Measurements from ENCODE around the gene CBL.

CBL gene

DNA sequence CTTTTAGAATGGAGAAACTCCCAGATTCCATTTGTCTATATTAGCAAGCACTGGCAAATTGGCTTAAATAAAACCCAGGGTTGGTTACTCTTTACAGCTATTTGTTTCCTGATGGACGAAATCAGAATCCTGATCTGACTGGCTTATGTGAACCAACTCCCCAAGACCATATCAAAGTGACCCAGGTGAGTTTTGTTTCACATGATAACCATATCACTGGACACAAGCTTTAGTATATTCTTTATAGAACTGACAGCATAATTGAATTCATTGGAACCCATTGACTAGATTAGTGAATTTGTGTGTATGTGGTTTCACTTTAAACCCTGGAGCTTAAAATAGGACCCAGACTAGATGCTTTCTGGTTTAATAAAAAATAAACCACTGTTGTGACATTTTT is 71.5 kb downstream of the CBL start:
- no peak for DNase-seq

DNA sequence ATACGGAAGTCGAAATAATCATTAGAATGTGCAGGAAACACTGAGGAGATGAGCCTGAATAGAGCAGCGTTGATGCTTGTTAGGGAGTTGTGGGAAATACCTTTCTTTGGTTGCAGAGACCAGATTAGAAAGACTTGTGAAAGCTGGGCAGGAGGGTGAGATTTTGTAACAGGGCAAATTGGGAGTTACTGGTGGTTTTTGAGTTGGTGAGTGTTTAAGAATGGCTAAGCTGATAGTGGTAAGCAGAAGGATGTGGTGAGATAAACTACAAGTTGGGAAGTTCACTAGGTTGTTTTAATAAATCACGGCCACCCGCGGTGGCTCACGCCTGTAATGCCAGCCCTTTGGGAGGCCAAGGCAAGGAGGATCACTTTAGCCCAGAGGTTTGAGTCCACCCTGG is 76.4 kb downstream of the CBL start:
- no peak for DNase-seq

DNA sequence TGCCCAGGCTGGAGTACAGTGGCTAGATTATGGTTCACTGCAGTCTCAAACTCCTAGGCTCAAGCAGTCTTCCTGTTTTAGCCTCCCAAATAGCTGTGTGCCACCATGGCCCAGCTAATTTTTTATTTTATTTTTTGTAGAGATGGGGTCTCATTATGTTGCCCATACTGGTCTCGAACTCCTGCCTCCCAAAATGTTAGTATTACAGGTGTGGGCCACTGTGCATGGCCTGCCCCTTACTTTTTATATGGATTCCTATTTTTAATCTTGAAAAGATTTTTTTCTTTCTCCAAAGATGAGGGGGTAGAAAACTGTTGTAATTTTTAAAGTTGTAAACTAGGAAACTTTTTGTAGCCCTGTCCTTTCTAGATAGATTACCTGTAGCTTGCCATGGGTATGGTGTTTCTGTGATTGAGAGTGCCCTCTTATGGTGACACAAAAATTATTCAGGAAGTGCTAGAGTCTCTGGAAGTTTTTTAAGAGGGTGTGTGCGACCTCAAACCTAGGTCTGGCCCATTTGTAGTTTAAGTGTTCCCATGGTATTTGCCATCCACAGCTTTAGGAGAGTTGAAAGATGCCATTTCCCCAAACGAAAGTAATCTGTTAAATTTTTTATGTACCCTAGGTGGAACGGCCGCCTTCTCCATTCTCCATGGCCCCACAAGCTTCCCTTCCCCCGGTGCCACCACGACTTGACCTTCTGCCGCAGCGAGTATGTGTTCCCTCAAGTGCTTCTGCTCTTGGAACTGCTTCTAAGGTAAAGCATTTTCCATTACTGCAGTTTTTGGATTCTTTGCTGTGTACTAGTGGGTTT is 78.4 kb downstream of the CBL start:
- DNase-seq = peak; percentile 46

DNA sequence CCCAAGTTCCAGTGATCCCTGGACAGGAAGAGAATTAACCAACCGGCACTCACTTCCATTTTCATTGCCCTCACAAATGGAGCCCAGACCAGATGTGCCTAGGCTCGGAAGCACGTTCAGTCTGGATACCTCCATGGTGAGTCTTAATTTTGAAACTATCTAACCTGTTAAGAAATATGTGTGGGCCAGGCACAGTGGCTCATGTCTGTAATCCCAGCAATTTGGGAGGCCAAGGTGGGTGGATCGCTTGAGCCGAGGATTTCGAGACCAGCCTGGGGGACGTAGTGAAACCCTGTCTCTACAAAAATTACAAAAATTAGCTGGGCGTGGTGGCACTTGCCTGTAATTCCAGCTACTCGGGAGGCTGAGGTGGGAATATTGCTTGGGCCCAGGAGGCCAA is 79.3 kb downstream of the CBL start:
- DNase-seq = no peak

DNA sequence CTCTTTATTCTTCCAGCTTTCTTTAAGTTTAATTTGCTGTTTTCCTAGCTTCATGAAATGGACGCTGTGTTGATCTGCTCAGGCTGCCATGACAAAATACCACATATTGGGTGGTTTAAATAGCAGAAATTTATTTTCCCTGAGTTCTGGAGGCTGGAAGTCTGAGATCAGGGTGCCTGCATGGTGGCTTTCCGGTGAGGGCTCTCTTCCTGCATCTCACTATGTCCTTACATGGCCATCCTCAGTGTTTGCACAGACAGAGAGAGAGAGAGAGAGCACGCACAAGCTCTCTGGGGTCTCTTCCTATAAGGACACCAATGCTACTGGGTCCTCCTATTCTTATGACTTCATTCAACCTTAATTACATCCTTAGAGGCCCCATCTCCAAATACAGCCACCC is 82.1 kb downstream of the CBL start:
- DNase-seq = no peak

DNA sequence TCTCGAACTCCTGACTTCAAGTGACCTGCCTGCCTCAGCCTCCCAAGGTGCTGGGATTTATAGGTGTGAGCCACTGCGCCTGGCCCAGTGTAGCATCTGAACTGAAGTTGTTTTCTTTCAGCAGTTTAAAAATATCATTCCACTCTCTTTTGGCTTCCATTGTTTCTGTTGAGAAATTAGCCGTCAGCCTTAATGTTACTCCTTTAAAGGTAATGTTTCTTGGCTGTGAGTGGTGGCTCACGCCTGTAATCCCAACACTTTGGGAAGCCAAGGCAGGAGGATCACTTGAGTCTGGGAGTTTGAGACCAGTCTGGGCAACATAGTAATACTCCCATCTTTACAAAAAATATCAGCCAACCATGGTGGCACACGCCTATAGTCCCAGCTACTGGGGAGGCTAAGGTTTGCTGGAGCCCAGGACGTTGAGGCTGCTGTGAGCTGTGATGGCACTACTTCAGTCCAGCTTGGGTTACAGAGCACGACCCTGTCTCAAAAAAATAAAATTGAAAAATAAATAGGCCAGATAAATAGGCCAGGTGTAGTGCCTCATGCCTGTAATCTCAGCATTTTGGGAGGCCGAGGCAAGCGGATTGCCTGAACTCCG is 84.9 kb downstream of the CBL start:
- DNase-seq = no peak

DNA sequence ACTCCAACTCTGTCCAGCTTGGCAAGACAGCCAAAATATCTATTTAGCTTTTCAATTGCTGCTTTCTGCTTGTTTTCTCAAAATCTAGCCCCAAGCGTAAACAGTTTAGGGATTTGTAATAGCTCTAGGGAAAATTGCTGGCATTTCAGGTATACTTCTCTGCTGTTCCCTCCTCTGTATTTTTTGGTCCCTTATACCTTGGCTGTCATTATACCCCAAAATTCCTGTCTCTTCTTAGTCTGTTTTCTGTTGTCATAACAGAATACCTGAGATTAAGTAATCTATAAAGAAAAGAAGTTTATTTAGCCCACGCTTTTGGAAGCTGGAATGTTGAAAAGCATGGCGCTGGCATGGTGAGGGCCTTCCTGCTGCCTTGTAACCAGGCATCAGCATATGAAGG is 87.3 kb downstream of the CBL start:
- DNase-seq = no peak

DNA sequence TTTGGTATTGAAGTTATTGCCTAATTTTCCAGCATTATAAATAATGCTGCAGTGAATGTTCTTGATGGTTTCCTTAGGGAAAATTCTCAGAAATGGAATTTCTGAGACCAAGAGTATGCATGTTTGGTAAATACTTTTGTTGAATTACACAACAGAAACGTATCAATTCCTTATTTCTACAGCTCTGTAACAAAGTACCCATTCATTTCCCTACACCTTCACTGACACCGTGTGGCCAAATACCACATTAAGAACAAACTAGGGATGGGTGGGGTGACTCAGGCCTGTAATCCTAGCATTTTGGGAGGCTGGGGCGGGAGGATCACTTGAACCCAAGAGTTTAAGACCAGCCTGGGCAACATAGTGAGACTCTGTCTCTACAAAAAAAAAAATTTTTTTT is 89.0 kb downstream of the CBL start:
- no peak for DNase-seq

DNA sequence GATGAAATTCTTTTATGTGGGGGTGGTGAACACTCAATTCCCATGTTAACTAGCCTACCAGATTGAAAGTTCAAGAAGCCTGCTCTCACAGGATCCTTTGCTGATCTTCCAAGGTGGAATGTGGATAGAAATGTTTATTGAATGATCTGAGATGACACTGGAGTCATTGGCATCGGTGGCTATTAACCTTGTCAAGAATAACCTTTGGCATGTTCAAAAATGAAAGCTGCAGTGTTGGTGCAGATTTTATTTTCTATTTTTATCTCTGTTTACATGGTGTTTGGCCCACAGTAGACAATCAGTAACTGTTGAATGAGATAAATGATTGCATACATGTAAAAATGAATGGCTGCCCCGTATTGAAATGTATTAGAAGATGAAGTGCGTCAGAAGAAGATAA is 91.8 kb downstream of the CBL start:
- no peak for DNase-seq

DNA sequence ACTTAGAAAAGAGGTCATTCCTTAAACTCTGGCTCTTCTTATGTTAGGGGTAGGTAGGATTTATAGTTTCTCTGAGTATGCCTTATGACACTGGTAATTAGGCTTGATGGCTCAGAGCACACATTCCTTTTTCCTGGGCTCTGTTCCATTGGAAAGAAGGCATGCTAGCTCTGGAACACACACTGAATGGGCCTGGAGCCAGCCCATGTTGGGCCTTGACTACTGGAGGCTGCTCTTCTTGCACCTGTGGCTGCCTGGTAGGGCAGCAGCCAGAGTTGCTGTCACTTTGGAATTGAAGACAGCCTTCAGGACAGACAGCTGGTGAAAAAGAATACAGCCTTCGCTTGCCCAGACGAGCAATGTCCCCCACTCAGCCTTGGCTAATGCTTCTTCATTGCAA is 92.6 kb downstream of the CBL start:
- DNase-seq = no peak

DNA sequence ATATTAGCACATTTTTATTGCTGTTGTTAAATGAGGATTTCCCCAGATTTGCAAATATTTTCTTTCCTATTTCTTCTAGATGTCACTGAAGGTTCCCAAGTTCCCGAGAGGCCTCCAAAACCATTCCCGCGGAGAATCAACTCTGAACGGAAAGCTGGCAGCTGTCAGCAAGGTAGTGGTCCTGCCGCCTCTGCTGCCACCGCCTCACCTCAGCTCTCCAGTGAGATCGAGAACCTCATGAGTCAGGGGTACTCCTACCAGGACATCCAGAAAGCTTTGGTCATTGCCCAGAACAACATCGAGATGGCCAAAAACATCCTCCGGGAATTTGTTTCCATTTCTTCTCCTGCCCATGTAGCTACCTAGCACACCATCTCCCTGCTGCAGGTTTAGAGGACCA is 93.3 kb downstream of the CBL start:
- no peak for DNase-seq

DNA sequence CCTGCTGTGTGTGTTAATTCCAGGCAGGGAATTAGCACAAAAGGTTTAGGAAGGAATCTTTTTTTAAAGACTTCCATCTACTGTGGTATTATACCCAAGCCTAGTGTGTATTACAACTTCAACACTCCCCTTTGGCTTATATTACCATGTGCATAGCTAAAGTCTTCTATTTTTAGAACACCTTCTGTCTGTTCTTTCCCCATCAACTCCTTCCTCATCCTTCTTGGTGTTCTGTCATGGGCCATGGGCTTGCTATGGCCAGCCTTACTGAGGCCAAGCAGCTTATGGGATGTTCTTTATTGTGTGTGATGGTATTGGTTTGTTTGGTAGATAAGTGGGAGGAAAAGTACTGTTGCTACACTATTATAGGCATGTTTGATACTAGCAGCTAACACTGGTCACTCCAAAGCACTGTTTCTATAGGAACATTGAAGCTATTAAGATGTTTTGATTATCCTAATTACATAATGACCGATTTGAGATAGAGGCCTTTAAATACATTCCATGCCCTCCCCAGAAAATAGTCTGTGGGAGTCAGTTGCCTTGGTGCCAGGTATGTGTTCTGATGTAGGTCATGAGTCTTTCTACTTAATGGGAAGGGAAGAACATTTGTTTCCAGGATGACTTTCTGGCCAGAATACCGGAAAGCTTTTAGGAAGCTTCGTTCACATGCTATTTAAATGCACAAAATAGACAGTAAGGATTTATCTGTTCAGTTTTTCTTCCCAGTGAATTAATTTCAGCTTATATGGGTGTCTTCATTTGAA is 94.2 kb downstream of the CBL start:
- no peak for DNase-seq

DNA sequence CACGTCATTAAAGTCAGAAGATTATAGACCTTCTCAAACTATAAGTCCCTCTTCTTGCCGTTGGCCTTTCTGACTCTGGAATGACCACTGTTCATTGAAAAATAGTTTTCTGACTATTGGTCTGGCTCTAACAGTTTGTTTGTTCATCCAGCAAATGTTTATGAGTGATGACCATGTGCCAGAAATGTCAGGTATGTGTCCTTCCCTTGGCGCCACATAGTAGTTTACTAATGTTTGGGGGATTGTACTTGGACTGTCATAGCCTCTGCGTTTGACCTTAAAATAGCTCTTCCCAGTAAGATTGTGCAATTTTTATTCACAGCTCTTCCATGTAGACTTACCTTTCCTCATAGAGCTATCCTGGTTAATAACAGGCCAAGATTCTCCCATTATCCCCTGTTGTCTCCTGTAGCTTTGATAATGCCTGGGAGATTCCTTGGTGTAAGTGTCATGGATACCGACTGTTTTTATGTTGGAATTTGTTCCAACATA is 97.1 kb downstream of the CBL start:
- DNase-seq = no peak

DNA sequence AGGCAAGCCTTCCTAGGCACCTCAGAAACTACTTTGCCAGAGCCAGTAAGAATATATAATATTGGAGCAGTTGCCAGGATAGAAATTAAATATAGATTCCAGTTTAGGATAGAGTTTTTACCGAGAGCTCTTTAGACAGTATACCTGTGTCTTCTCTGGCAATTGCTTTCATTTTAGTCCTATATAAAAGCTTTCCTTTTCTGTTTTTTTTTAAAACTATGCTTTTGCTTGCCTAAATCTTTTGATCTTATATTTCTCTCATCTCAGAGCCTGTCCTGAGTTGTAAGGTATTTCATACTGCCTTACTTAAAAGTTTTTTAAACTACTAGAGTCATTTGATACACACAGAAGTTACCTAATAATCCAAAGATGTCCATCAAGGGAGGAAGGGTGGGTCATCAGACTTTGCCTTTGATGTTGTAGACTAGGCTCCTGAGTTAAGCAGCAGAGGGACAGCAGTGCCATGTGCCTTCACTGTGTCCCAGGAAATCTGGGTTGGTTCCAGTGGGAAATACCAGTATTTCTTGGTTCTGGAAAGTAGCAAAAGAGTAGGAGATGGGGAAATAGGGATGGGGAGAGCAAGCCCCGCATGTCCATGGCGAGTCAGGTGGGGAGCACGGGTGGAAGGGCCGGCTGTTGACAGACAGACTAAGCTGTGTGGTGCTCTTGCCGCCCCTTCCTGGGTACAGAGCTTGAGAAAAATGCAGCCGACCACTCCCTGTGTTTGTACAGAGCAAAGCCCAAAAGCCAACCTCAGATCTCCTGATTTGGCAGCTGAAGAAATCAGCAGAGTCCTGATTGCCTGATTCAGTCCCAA is 99.6 kb downstream of the CBL start:
- no peak for DNase-seq

DNA sequence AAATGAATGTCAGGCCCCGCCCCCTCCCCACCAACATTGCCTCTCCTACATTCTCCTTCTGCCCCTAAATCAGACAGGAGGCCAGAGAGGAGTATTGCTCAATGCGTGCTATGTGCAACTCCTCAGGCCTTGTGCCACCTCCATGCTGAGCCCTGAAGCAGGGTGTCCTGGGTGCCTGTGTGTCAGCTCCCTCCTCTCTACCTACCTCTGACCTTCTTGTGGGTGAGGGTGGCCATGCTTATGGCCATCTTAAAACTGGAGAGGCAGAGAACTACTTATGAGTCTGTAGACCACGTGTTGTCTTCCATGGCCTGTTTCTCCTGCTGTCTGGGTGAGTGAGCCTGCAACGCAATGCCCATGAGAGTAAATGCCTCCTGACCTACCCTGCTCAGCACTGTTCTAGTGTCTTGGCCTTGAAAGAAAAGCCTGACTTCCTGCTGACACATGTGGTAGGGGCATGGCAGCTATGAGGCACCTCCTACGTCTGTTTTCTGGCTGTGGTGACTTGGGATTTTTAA is 100.3 kb downstream of the CBL start:
- DNase-seq = no peak

DNA sequence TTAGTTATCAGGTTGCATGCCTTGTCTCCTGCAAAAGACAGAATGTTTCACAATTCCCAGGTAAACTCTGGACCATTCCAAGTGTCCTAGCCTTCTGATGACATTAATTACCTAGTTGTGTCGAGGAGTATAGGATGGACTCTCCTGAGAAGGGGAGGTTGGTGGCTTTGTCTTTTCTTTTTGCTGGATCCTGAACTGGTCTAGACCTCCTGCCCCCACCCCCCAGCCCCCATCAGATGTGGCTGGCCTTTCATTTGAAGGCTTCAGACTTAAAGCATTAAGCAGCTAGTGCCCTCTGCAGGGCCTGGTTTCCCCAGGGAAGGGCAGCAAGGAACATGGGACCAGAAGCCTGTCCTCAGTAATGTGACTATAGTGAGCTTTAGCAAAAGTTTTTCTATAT is 101.1 kb downstream of the CBL start:
- DNase-seq = no peak

DNA sequence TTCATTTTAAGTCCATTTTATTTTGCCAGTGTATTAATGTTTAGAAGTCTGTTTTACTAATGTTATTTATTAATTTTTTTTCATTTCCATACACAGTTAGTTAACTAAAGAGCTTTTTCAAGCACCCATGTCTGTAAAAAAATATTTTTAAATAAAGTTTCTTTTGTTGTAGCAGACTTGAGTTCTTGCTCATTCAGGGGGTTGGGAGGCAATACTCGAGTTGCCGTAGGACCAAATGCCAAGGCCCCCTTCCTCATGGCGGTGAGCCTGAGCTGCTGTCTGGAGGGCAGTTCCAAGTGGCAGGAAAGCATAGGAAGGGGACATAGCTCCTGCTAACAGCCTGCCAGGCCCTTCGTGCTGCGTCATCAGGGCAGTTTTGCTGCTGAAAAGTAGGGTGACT is 101.8 kb downstream of the CBL start:
- DNase-seq = no peak

DNA sequence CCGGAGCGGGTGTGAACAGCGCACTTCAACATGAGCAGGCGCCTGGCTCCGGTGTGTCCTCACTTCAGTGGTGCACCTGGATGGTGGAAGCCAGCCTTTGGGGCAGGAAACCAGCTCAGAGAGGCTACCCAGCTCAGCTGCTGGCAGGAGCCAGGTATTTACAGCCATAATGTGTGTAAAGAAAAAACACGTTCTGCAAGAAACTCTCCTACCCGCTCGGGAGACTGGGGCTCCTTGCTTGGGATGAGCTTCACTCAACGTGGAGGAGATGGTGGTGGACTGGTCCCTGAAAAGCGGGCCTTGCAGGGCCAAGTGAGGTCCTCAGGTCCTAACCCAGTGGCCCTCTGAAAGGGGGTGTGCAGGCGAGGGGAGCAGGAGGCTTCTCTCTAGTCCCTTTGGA is 103.3 kb downstream of the CBL start:
- no peak for DNase-seq

DNA sequence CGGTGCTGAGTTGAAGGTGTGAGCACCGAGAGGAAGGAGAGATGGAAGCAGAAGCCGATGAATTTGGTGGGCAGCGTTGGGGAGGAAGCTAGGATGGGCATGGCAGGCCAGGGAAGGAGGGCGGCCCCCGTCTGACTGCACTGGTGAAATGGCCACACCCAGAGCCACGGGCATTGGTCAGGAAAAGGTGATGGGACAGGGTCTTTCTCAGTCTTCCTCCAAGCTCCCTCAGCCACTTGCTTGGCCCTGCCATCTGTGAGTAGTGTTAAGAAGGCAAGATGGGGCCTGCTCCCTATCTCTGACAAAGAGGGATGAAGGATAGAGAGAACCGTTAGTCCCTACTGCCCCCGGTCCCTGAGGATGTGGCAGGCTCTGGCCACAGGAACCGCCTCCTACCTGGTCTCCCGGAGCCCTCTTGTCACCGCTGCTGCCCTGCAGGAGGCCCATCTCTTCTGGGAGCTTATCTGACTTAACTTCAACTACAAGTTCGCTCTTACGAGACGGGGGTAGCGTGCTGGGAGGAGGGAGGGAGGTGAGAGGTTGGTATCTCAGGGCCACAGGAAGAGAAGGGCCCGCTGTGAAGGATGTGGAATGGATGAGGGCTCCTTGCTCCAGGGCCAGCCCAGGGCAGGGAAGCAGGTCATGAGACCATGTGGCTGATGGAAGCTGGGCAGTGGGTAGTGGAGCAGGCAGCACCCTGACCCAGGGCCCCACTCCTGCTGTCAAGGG is 104.0 kb downstream of the CBL start:
- DNase-seq = no peak

DNA sequence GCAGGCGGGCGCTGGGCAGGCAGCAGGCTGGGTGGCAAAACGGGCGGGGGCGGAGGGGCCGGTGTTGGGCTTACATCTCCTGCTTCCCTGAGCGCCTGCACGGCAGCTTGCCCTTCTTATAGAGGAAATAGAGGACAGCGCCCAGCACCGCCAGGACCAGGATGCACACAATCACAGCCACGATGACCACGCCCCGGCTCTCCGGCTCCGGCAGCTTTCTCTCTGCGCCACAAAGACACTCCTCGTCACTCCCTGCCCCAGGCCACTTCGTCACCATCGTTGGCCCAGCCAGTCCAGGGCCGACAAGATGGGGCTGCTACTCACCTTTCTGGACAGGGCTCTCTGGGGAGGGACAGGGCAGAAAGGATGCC is 104.5 kb downstream of the CBL start:
- DNase-seq = no peak

DNA sequence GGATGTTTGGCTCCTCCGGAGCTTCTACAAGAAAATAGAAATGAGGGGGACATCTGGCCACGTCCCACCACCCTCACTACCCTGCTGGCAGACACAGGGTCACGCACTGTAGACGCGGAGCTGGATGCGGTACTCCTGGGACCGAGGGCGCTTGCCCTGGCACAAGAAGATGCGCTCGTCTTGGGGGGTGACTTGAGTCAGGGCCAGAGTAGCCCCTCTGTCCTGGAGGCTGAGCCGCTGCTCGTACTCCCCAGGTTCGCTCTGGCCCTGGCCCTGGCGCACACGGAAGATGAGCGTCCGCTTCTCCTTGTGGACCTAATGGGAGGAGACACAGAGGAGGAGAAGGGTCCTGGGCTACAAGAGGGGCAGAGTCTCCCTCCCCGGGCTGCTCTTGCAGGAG is 108.6 kb downstream of the CBL start:
- no peak for DNase-seq

Data from 8988T (cell line).